NCI-H82 (cell line): Measurements from ENCODE around the gene OR51L1.
A peak's percentile ranks its signal among the peaks of the same experiment; 100 is the strongest.
"Not testable (repeated sequence)": the region's sequence is repeated elsewhere in the genome, so short reads cannot be mapped to it uniquely, and the experiment has no call there.

Experiments
- DNase-seq: peaks from one replicate; lab custom pipeline; 2025; lab: John Stamatoyannopoulos, UW

The OR51L1 gene, protein sequence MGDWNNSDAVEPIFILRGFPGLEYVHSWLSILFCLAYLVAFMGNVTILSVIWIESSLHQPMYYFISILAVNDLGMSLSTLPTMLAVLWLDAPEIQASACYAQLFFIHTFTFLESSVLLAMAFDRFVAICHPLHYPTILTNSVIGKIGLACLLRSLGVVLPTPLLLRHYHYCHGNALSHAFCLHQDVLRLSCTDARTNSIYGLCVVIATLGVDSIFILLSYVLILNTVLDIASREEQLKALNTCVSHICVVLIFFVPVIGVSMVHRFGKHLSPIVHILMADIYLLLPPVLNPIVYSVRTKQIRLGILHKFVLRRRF

GRCh38 chr11:4994551-4994950 is at the start of gene OR51L1:
OR51L1 (plus strand) TSS chr11:4994851; CDS start chr11:4998983, 4,132 bp downstream.
- no peak for DNase-seq

DNA sequence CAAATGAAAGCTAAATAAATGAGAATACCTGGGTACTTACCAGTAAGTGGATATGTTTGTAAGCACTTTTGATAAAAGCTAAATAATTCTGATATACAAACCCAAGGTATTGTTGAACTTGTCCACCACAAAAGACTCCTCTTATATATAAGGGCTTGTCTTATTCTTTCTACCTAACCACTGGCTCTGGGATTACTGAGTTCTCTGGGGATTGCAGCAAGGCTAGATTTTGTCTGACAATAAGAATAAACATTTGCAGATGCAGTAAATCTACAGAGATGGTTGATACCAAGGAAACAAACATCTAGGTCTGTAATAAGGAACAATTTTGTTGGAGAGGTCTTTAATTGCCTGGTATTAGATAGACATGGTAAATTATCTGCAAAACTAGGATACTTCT is 47.1 kb upstream of the OR51L1 start, which contains the start of gene OR51A4:
Gene OR51A4 (minus strand): TSS at position 101 of the 400 bp plus-strand sequence. CDS start 505 bp downstream, outside the sequence.
- DNase-seq: no peak

DNA sequence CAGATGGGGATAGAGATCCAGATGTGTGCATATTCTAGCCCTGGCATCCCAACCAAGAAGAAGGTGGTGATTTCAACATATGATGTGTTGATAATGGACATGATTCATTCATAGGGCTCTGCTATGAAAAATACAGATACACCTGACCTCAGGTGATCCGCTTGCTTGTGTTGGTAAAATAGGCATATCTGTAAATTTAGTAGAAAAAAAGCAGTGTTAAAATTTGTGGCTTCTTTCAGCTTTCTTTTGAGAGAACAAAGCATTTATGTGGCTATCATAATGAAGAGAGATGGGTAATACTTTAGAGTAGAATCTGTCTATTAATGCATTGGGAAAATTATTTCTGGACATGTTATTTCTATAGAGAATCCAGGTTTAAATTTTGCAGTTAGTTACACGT is 39.0 kb upstream of the OR51L1 start, which contains the start of gene OR51A2:
Gene OR51A2 (minus strand): TSS at position 101 of the 400 bp plus-strand sequence. CDS start 0 bp downstream, at position 101.
- not testable (repeated sequence) for DNase-seq

DNA sequence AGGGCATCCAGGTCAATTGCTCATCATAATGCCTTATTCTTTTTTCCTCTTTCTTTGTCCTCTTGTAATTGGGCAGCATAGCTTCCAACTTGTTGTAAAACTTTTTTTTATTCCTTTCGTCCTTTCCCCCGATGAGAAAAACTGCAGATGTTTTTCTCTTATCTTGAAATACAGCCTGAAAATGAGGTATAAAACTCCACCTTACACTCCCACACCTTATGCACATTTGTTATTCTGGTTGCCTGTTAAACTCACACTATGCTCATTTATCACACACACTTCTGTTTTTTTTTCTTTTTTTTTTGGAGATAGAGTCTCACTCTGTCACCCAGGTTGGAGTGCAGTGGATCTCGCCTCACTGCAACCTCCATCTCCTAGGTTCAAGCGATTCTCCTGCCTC is 37.3 kb upstream of the OR51L1 start:
- no peak for DNase-seq

DNA sequence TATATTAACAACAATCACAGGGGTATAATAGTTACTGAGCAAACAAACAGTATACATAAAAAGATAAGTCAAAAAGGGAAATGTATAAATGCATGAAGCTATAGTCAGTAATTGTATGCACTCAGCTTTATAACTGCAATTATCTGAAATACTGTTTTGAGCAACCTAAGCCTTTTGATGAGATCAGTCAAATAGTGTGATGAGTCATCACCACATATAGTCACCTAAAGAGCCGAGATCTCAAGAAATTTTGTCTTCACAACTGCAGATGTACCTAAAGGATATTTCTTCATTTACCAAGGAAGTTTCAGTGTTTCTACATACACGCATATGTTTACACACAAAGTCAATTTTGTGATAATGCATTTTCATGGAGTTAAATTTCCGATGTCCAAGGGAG is 33.8 kb upstream of the OR51L1 start:
- DNase-seq: no peak

GRCh38 chr11:4962816-4963215 is 31.8 kb upstream of the OR51L1 start:
- no peak for DNase-seq

DNA sequence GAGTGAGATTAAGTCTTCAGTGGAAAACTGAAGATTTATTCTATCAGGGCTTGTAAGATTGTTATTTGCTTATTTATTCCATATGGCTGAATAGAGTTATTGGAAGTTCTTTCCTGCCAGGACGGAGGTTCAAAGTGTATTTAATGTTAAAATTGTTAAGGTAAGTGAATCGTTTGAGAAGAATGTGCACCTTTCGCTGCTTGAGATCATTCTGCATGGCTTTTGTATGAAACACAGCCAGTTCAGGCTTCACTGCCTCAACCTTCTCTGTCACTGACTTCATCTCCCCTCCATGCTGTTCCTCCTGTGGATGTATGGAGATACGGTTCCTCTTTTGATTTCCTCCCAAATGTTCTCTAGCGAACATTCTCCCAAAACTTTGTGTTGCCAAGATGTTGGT is 19.2 kb upstream of the OR51L1 start:
- DNase-seq: no peak

- DNase-seq: no peak
These were observed 15.6 kb upstream of the OR51L1 start for GRCh38 chr11:4979036-4979435.

DNA sequence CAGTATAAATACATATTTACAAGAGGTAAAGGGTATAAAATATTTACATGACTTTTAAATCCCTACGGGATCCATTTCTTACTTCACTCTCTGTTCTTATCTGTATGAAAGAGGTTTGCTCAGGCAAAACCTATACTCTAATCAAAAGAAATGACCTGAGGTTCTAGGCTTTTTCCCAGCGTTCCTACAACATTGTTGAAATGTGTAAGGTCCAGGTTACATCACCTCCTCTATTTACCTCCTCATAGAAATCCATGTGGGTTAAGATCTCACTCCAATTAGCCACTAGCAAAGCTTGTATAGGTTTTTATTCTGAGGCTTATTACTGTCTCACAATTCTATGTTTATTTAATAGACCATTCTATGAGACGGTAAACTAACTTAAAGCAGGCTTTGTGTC is 12.0 kb upstream of the OR51L1 start:
- no peak for DNase-seq

DNA sequence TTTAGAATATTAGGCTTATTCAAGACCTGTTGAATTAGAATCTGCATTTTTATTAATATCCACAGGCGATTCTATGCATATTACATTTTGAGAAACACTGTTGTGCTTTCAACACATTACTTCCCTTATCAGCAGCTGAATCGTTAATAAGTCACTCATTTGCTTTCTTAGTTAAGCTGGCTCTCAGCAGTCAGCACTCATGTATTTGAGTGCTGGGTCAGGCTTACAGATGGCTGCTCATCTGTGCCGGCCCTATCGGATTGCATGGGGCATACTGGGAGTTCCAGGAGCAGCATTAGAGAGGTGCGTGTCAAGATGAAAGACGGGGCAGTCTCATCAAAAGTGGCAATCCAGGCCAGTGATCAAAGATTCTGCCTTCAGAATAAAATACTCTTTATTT is 10.8 kb upstream of the OR51L1 start:
- peak; percentile 80 for DNase-seq

GRCh38 chr11:4991060-4991459 is 3.6 kb upstream of the OR51L1 start:
- DNase-seq: peak; percentile 56

DNA sequence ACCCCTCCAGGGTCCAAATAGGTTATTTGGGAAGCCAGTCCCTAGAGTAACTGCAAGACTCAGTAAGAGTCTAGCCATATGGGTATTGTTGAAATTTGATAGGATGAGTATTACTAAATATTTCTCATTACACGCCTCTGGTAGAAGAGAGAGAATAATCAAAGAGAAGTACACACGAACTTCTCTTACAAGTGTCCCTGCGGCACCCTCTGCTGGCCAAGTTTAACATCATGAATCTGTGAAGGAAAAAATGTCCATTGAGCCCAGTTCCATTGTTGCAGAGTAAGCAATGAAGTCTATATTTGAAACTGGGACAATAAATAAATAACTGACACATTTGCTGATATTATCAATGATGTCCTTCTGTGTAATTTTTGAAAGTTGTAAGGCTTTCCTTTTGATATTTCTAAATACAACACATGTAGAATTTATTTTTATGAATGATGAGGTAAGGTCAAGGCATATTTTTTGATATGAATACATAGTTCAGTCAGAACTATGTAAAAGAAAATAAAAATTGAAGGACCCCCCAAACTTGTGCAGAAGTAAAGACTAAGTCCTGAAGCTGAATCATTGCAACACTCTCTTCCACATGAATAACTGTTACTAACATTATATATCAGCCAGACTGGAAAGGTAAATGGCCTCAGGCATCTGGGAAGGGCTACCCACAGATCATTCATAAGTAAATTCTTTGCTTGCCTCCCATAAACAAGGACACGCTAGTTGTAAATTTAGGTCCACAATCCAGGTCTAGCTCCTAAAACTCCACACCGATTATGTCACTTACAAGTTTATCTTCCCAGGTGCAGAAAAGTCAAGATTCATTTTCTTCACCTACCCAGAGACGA is 10.0 kb downstream of the OR51L1 start:
- DNase-seq: peak; percentile 74

DNA sequence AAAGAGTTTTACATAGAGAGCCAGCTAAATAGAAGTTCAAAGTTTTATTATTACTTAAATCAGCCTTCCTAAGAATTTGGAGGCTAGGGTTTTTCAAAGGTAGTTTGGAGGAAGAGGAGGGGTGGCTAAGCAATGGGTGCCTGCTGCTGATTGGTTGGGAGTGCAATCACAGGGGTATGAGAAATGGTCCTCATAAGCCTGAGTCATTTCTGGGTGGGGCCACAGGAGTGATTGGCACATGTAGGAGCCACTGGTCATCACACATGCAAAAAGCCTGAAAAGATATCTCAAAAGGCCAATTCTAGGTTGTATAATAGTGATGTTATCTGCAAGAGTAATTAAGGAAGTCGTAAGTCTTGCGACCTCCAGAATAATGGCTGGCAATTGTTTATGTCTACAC is 12.9 kb downstream of the OR51L1 start:
- no peak for DNase-seq

DNA sequence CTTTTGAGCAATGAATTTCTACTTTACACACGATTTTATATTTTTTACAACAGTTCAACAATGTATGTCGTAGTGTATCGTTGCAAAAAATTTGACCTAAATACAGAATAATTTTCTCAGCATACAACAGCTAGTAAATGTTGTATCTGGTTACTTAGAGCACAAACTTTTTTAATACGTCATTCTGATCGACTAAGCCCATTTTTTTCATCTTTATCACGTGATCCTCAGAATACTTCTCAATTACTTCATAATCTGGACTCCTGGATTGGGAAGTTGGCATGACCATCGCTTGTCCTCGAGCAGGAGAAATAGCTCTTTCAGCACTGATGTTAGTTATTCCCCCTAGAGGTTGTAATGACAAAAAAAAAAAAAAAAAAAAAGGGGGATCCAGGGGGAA is 16.6 kb downstream of the OR51L1 start:
- DNase-seq: no peak

GRCh38 chr11:5013012-5013411 is 18.4 kb downstream of the OR51L1 start:
- no peak for DNase-seq

DNA sequence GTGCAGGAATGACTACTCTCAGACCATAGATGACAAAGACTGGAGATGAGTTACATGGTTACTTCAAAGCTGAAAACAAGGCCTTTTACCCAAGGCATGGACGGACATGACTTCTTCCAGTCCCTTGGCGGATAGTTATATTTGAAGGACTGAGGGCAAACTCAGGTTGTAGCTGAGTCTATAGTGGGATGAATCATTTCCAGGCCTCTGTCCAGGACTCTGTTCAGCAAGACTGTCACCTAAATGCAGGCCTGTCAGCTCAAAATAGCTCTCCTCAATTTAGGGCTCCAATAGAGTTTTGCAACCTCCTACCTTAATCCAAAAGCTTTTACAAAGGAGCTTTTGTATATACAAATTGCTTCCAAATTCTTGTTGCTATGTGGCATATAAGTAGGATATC is 27.3 kb downstream of the OR51L1 start:
- no peak for DNase-seq

DNA sequence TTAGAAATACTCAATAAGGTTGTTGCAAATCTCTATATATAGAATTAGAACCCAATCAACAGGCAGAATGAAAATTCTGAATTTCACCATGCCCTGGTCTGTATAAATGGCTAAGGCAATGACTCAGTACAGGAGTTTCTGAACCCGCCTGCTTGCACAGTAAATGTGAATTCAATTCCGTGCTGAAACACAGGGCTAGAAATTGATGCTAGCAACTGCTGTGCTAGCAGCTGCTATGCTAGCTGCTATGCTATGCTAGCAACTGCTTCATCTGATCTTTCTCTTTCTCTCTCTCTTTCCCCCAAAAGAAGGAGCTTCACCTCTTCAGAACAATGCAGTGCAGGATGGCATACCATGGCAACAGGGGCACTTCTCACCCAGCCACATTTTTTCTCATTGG is 42.0 kb downstream of the OR51L1 start:
- DNase-seq: no peak

- DNase-seq: no peak
These were observed 43.3 kb downstream of the OR51L1 start for GRCh38 chr11:5037926-5038325.

- DNase-seq: no peak
These were observed 43.7 kb downstream of the OR51L1 start for GRCh38 chr11:5038341-5038740.

DNA sequence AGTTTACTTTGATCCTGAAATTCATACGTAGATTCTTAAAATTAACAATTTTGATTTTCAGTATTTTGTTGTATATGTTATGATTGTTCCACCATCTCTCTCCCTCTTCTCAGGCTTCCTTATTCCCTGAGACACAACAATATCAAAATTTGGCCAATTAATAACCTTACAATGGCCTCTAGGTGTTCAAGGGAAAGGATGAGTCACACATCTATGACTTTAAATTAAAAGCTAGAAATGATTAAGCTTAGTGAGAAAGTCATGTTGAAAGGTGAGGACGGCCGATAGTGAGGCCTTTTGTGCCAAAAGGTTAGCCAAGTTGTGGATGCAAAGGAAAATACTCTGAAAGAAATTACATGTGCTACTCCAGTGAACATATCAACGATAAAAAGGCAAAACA is 46.2 kb downstream of the OR51L1 start:
- DNase-seq: no peak

GRCh38 chr11:5042091-5042490 is 47.4 kb downstream of the OR51L1 start:
- no peak for DNase-seq

GRCh38 chr11:5043380-5043779 is 48.7 kb downstream of the OR51L1 start:
- DNase-seq: peak; percentile 82

DNA sequence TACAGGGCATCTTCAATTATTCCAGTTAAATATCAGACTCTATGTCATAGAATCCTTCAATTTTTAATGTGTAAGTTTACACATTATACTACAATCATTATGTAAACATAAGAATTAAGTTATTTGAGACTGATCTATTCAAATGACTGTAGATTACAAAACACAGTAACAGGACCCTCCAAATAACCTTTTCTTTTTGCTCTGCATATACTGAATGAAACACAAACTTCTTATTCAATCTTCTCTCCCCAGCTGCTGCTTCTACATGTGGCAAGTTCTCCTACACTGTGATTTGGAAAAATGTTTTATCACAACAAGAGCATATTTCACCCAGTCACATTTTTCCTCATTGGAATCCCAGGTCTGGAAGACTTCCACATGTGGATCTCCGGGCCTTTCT is 51.6 kb downstream of the OR51L1 start, which contains the start of gene OR52J3:
Gene OR52J3 (plus strand): TSS at position 301 of the 400 bp plus-strand sequence. CDS start 0 bp downstream, at position 301.
- no peak for DNase-seq
